ENCODE measurements around the gene H2BK1.

Gene H2BK1

GRCh38 chr7:151179946-151180345 is 30.3 kb downstream of the H2BK1 start:
- DNase-seq (ENCODE audit: low read depth): no peak
- TF ChIP-seq, protein P1, sequence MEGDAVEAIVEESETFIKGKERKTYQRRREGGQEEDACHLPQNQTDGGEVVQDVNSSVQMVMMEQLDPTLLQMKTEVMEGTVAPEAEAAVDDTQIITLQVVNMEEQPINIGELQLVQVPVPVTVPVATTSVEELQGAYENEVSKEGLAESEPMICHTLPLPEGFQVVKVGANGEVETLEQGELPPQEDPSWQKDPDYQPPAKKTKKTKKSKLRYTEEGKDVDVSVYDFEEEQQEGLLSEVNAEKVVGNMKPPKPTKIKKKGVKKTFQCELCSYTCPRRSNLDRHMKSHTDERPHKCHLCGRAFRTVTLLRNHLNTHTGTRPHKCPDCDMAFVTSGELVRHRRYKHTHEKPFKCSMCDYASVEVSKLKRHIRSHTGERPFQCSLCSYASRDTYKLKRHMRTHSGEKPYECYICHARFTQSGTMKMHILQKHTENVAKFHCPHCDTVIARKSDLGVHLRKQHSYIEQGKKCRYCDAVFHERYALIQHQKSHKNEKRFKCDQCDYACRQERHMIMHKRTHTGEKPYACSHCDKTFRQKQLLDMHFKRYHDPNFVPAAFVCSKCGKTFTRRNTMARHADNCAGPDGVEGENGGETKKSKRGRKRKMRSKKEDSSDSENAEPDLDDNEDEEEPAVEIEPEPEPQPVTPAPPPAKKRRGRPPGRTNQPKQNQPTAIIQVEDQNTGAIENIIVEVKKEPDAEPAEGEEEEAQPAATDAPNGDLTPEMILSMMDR (conservative IDR thresholded peaks at IDR 0.05; ENCODE audit: control insufficient read depth, insufficient read depth, low read depth, low read length): no peak
- no peak overlapping the region for H3K4me3 ChIP-seq (ENCODE audit: control insufficient read depth, low read depth, low read length)

DNA sequence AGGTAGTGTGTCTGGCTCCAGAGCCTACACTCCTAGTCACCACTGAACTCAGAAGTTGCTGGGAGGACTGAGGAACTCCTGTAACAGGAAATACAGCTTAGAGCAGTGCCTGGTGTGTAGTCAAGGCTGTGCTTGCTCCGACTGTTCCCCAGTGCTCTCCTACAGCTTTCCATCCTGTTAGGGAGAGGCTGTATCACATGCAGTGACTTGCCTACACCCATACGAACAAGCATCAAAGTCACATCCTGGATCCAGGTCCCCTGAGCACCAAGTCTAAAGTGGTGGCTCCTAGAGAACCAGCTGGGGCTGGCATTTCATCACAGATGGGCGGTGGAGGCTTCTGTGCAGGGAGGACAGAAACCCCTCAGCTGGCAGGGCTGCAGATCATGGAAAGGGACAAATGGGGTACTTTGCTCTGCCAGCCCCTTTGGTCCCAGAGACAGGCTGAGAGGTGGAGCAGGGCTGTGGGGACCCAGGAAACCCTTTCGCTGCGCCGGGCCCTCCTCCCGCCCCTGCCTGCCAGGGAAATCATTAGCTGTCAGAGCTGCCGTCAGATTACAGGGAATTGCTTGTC is 30.9 kb downstream of the H2BK1 start:
- no peak overlapping the region for H3K4me3 ChIP-seq (ENCODE audit: control insufficient read depth, low read depth, low read length)
- DNase-seq (ENCODE audit: low read depth): no peak
- TF ChIP-seq, protein P1 (conservative IDR thresholded peaks at IDR 0.05; ENCODE audit: control insufficient read depth, insufficient read depth, low read depth, low read length): no peak

DNA sequence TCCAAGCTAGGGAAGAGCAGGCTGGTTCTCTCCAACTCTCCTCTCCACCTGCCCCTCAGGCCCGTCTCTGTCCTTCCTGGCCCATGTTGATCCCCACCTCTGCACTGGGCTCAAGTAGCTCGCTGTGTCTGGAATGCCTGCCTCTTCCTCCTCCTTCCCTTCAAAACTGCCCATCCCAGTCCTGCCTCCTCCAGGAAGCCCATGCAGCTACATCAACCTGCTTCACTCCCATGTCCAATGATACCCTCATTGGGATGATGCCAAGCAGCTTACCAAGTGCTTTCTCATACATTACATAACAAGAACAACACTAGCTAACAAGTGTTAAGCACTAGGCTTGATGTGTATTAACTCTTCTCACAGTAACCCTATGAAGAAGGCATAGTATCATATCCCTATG is 31.5 kb downstream of the H2BK1 start:
- no peak for DNase-seq (ENCODE audit: low read depth)
- TF ChIP-seq, protein P1 (conservative IDR thresholded peaks at IDR 0.05; ENCODE audit: control insufficient read depth, insufficient read depth, low read depth, low read length): no peak

DNA sequence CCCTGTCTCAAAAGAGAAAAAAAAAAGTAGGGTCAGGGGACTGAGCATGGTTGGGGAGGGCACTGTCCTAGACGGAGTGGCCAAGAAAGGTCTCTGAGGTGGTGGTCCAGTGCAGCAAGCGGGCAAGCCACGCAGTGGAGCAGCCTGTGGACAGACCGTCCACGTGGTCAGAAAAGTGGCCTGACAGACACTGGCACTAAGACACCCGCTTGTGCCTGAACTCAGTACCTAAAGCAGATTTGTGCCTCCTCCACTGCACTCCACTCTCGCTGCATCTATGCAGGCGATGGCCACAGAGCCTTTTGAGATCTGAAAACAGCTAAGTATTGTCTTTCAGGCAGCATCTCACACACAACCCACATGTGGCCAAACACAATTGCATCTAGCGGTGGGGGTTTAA is 32.1 kb downstream of the H2BK1 start:
- H3K4me3 ChIP-seq (ENCODE audit: control insufficient read depth, low read depth, low read length): no peak overlapping the region
- TF ChIP-seq, protein P1 (conservative IDR thresholded peaks at IDR 0.05; ENCODE audit: control insufficient read depth, insufficient read depth, low read depth, low read length): no peak
- DNase-seq (ENCODE audit: low read depth): no peak

More for the DNA sequence above, 31.5 kb downstream of the H2BK1 start:
- no peak overlapping the region for H3K4me3 ChIP-seq (ENCODE audit: control insufficient read depth, low read depth, low read length)

- TF ChIP-seq, protein P1 (conservative IDR thresholded peaks at IDR 0.05; ENCODE audit: control insufficient read depth, insufficient read depth, low read depth, low read length): no peak
- no peak for DNase-seq (ENCODE audit: low read depth)
- H3K4me3 ChIP-seq (ENCODE audit: control insufficient read depth, low read depth, low read length): no peak overlapping the region
Observed at GRCh38 chr7:151177310-151177709, 33.0 kb downstream of the H2BK1 start.

GRCh38 chr7:151176401-151176800 is 33.9 kb downstream of the H2BK1 start:
- H3K4me3 ChIP-seq (ENCODE audit: control insufficient read depth, low read depth, low read length): no peak overlapping the region
- no peak for DNase-seq (ENCODE audit: low read depth)
- TF ChIP-seq, protein P1 (conservative IDR thresholded peaks at IDR 0.05; ENCODE audit: control insufficient read depth, insufficient read depth, low read depth, low read length): no peak

Measured in fibroblast of mammary gland (primary cell).